Renal cortical epithelial cell (primary cell): ENCODE results near the gene MED31. TPM values are rescaled to one million over a fixed set of nuclear protein-coding genes. Genes with fewer than 3 reads are reported as not detected.
"Not testable (repeated sequence)": the region's sequence is repeated elsewhere in the genome, so short reads cannot be mapped to it uniquely, and the experiment has no call there.

ENCODE experiments used
- DNase-seq: peaks from one replicate; pipeline ENCODE4 v3.0.0-alpha.2; 2011; ENCODE audit warnings: low read depth
- total RNA-seq: library from RNA; depleted of rRNA; stranded (reverse); fragments of >200 nt; gene quantifications from 2 replicates; pipeline ENCODE4 v1.2.3, GENCODE V29; 2014

MED31 gene
- total RNA-seq = 8.5 and 16.8 TPM in 2 replicates

DNA sequence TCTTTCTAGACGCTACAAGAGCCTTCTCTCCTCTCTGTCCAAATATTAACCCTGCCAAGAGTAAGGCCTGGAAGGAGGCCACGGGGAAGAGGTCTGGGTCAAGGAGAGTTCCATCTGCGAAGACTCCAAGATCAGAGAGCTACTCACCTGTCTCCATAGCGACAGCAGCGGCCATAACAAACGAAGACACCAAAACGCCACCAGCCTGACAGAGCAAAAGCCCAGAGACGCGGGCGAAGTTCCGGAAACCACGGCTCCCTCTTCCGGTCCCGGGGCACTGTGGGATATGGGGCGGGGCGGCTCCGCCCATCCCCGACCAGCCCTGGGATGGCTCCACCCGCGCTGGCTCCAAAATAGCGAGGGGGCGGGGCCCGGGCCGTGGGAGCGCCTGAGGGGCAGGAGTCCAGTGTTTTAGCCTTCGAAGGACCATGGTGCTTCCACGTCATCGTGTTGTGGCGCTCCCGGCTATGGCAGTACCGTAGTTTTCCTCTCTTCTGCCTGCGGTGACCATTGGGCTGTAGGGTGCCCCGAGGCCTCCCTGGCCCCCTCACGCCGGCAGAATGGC lies at the start of gene MED31, which contains the start of gene C17orf100:
TSS of gene MED31 (minus strand) at position 252 of the 565 bp plus-strand sequence. CDS start at position 175, 77 bp downstream.
TSS of gene C17orf100 (plus strand) at position 409 of the 565 bp plus-strand sequence. CDS start at position 561, 152 bp downstream.
- DNase-seq = peak; percentile 78

DNA sequence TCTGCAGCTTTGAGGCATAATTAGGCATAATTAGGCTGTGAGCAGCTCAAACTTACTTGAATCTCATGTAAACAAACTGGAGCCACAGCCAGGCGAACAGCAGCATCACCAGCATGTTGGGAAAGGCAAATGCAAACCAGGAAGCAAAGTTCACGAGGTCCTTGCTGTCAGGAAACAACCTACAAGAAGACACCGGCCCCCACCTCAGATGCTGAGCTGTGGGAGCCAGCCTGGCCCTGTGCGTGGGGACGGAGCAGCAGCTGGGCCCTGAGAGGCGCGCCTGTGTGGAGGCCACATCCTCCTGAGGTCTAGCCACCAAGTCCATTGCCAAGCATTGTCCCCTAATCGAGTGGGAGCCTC lies 49.5 kb upstream of the MED31 start:
- DNase-seq = no peak

DNA sequence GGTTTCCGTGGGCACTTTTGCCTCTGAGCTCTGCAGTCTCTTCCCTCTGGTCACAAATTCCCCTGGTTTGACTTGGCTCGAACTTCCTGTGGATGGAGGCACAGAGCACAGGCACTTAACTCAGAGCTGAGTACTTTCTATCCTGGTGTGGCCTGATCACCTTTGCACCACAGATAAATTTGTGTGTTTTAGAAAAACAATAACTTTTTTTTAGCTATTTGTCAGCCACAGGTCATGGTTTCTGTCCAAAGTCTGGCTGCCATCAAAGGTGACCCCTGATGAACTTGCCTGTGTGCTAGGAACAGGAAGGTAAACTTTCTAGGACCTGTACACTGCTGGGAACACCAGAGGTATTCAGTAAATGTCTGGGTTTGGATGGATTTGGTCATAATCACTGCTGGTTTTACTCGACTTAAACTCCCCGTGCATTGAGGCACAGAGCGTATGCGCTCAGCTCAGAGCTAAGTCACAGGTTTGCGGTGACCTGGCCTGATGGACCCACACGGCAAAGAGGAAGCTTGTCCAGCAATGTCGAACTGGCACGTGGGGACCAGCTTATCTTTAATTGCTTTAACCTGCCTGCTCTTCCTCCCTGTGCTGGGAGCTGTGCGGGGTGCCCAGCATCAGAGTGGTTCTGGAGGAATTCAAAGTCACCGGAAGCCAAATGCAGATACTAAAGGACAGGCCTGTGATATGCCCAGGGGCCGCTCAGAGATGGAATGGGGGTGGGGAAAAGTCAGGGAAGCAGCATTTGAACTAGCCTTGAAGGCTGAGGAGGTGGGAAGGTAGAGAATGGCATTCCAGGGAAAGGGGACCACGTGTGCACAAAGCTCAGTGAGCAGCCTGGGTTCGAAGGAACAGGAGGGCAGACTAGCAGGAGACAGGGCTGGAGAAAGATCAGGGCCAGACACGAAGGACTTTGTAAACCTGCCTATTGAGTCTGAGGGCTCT lies 48.9 kb upstream of the MED31 start:
- DNase-seq = no peak

DNA sequence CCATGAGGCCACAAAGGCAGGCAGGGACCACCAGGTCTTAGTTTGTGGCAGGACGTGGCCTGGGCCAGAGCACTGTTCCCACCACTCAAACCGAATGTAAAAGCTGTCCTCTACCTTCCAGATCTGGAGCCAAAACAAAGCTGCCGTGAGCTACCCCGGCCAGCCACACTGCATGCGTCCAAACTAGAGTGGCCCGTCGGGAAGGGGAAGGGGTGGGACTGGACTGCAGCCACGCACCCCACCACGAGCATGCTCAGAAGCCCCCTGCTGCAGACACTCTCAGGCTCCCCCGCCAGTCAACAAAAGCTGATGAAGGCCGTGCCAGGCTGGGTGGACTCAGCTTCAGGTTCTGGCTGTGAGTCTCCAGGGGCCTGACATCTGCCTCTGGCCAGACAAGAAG lies 46.6 kb upstream of the MED31 start:
- no peak for DNase-seq

DNA sequence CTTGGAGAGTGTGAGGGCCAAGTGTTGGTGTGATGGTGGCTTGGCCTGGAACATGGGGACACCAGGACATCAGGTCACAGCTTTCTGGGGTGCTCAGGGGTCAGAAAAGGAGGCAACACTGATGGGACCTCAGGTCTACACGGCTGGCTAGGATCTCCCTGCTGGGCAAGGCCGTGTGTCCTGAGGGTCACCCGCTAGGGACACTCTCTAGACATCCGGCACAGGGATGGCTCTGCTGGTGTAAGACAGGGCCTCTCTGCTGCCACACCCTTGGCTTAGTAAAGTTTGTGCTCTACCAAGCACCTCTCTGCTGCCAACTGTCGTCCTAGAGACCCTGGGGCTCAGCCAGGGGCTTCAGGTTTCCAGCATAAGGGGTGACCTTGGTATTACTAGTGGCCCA lies 45.5 kb upstream of the MED31 start:
- no peak for DNase-seq

DNA sequence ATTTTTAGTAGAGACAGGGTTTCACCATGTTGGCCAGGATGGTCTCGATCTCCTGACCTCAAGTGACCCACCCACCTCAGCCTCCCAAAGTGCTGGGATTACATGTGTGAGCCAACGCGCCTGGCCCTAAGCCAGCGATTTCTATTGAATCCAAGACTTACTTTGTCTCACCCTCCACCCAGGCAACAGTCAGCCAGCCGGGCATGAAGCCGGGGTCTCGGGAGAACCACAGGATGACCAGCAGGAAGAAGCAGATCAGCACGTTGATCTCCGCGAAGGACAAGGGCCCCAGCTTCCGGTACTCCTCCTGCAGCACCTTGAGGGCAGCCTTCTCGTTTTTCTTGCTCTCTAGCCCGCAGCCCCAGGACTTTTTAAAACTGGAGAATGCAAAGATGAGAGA lies 44.2 kb upstream of the MED31 start:
- DNase-seq = no peak

DNA sequence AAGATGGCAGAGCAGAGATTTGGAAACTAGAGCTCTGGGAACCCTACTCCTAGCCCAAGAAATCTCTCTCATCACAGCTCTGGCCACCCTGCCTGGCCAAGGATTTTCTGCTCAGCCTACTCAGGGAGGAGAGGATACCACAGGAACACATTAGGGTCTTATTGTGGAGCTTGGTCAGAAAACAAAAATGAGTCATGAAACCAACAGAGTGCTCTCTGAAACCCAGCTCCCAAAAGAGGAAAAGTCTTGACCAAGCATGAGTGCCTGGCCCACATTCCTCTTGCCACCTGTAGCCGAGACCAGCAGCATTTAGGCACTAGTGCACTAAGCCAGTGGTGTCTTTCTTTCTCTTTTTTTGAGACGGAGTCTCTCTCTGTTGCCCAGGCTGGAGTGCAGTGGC lies 43.6 kb upstream of the MED31 start:
- DNase-seq = no peak

DNA sequence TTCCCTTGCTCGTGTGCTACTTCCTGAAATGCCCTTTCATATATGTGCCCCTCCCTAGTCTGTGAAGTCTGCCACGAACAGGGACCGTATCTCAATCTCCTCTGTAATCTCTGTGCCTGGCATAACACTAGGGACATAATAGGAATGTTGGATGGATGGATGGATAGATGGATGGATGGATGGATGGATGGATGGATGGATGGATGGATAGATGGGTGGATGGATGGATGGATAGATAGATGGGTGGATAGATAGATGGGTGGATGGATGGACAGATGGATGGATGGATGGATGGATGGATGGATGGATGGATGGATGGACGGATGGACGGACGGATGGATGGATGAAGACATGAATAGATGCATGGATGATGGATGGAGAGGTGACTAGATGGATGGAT lies 40.6 kb upstream of the MED31 start:
- not testable (repeated sequence) for DNase-seq

DNA sequence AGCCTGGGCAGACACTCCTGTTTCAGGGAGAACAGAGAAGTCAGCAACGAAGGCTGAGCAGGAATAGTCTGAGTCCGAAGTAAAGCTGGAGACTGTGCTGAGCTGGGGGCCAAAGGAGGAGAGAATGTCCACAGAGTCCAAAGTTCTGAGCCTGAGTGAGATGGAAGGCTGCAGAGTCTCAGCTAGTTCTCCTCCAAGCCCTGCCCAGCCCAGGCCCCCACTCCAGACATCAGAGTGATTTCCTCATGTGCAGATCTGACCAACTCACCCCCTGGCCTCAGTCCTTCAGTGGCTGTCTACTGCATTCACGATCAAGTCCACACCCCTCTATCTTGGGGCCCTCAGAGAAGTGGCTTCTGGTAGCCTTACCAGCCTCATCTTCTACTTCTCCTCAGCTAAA lies 40.1 kb upstream of the MED31 start:
- DNase-seq = no peak

DNA sequence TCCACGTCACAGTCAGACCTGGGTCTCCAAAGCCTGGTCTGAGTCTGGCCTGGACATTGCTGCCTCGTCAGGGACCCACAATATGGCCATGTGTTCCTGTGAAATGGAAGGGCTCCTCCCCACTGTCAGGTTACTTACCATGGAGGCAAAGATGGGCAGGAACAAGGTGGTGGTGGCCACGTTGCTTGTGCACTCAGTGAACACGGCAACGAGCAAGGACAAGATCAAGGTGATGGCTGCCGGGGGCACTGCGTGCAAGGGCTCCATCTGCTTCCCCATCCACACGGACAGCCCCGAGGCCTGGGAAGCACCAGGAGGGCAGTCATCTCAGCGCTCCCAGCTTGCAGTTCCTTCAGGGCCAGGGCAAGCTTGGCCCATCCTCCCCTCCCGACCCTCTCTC lies 39.2 kb upstream of the MED31 start:
- no peak for DNase-seq

DNA sequence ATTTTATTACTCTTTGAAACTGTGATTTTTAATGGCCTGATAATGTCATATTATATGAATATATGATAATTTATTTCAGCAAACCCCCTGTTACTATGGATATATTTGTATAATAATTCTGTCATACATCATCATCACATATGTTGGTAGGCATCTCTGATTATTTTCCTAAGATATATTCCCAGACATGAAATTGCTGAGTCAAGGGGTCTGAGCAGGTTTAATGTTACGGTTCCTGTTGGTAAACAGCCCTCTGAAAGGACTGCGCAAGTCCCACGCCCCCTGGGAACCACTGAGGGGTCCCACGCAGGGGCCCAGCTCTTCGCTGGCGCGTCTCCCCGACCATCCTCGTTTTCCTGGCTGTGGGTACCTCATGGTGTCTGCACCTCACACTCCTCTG lies 37.5 kb upstream of the MED31 start:
- no peak for DNase-seq

DNA sequence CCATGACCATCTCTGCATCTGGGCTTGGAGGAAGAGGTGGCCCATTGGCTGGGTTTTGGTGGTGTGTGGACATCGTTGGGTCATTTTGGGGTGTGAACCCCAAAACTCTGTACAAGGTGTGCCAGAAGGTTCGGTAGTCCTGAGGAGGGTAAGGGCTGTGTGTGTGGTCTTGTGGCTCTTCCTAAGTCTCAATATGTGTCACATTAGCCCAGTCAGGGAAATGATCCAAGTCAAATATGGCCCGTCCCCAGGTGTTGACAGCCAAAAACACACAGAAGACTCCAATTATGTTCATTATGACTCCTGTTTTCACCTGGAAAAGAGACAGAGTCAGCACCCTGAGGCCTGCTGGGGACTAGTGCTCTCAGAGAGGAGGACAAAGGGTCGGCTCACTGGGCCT lies 34.6 kb upstream of the MED31 start:
- no peak for DNase-seq

DNA sequence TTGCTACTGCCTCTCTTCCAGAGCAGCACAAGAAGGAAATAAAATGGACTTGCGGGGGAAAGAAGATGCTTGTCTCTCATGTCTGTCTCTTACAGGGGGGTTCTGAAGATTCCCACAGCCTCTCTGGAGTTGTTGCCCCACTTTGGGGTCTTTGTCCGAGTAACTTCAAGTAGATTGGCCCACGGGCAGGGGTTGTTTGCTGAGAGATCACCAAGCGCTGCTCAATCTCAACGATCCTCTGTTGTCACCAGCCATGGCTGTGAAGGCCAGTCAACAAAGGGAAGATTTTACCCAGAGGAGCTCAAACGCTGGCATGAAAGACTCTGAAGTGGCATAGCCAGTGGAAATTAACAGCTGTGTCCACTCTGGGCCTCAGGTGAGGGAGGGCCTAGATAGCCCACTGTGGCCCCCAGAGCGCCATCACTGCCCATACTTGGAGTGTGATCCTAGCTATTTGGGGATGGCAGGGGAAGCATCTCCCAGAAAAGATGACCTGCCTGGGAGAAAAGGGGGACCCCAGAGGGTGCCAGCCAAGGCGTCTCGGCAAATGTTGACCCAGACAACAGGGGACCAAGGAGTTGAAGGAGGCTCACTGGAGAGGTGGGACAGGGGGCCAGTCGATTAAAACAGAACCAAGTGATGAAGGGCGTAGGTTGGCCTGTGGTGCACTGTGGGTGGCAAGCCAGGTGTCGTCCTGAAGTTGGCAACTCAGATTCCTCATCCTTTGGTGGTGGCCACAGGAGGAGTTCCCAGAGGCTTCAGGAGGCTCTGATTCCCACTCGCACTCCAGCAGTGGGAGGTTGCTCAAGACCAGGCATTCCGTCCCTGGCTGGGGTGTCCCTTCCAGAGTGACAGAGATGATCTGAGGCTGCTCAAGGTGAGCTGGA lies 33.7 kb upstream of the MED31 start:
- DNase-seq = no peak

DNA sequence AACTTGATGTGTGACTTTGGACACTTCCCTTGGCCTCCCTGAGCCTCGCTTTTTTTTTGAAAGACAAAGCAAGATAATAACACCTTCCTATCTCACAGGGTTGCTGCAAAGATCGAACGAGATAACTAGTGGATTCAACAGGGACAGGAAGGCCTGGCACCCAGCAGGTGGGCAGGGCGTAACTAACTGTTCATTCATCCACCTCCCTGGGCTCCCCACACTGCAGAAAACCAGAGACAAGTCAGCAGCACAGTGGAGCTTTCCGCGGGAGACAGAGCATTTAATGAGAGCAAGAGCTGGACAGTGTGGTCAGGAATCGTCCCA lies 33.0 kb upstream of the MED31 start:
- no peak for DNase-seq

DNA sequence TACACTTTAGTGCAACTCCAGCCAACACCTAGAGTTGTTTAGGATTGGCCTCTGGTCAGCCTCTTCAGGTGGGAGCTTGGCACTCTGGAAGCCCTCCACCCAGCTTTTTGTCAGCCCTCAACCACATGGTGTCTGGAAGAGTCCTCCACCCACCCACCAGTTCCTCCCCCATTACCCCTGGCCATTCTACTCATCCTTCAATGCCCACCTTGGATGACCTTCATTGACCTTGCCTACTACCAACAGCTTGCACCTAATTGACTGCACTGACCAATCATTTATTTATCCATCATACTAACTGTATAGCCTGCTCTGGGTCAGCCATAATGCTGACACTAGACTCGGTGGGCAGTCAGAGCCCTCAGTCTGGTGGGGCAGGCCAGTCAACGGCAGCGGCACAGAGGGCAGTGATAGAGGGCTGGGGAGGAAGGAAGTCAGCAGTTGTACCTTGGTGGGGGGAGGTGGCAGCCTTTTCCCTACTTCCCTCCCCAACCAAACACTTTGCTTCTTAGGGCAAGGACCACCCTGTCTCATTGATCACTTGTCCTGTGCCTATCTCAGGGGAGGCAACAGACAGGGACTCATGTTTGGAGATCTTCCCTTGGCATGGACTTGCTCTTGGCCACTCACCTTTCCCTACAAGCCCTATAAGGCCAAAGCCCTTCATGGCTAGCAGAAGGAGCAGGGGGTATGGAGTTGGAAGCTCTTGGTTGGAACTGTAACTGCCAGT lies 32.5 kb upstream of the MED31 start:
- no peak for DNase-seq

DNA sequence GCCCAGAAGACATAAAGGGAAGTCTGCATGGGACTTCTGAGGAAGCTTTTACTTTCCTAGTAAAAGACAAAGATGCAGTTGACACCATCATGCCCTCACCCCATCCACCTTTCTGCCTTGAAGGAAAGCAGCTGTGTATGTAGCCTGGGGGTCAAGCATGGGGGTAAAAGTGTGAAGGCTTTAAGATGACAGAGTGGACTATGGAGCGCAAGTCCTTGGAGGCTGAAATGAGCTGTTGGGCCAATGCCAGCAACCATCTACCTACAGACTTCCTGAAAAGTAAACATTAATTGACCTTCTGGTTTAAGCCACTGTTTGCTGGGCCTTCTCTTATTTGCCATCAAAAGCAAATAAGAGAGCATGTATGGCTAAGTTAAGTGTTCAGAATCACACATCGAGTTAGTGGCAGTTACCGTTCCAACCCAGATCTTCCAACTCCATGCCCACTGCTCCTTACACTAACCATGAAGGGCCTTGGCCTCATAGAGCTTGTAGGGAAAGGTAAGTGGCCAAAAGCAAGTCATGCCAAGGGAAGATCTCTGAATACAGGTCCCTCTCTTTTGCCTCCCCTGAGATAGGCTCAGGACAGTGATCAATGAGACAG lies 31.8 kb upstream of the MED31 start:
- DNase-seq = no peak

DNA sequence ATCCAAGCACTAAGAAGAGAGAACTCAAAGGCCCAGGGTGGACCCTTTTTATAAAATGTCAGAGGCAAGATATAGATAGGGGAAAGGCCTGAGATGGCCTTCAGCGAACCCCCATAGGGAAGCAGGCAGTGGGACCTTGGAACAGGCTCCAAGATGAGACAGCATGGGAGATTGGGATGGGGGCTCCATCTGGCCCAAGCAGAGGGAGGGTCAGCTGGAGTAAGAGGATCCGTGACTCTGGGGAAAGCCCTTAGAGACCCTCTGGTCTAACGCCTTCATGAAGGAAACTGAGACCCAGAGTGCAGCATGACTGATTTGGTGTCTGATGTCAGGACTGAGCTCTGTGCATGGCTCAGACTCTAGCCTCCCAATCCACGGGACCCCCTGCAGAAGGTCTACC lies 30.9 kb upstream of the MED31 start:
- DNase-seq = no peak

DNA sequence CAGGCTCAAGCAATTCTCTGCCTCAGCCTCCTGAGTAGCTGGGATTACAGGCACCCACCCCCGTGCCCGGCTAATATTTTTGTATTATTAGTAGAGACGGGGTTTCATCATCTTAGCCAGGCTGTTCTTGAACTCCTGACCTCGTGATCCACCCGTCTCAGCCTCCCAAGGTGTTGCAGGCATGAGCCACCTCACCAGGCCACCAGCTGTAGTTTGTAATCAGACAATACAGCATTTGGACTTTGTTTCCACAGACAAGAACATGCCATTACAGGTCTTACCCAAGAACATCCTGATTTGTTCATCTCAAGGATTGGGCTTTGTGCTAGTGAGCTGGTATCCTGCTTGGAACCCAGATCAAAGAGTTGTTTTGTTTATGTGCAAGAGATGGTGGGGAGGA lies 30.3 kb upstream of the MED31 start:
- no peak for DNase-seq

DNA sequence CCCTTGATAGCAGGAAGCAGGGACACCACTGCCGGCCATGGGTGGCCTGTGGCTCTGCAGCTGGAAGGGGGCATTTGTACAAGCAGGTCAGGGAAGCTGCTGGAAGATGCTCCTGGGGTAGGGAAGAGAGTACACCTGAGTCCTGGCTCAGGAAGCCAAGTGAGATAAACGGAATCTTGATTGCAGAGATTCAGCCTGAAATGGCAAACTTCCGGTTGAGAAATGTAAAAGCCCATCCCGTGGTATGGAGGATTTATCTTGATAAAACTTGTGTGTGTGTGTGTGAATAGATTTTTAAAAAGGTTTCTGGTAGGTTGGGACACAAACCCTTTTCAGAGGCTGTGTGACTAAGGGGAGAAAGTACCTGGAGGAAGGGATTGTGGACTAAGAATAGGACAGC lies 29.8 kb upstream of the MED31 start:
- no peak for DNase-seq

DNA sequence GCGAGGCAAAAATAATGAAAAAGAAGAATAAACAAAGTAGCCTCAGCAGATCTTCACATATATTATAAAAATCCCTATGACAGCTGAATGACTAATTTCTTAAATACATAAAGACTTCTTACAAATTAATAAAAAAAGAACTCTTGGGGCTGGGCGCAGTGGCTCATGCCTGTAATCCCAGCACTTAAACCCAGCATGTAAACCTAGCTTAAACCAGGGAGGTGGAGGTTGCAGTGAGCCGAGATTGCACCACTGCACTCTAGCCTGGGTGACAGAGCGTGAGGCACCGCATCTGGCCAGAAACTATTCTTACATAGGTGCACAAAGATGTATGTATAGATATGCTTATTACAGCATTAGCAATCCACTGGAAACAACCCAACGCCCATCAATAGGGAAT lies 27.8 kb upstream of the MED31 start:
- no peak for DNase-seq

DNA sequence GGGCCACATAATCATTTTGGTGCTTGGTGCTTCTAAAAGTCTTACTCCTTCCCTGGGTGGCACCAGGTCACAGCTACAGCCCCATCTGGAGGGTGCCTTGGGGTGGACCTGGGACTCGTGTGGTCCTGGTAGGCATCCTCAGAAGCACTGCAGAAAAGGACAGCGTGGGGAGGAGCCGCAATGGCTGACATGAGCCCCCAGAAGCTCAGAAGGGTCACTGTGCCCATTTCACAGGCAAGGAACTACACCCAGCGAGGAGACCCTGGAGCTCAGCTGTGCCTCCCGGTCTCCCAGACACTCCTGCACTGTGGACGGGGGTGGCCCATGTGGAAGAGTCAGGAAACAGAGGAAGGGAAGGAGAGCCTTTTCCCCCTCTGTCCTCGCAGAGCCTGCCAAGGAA lies 26.5 kb upstream of the MED31 start:
- DNase-seq = no peak
